ENCODE measurements around the gene RHBDF1.
"Not testable (repeated sequence)": the region's sequence is repeated elsewhere in the genome, so short reads cannot be mapped to it uniquely, and the experiment has no call there.

Gene RHBDF1

DNA sequence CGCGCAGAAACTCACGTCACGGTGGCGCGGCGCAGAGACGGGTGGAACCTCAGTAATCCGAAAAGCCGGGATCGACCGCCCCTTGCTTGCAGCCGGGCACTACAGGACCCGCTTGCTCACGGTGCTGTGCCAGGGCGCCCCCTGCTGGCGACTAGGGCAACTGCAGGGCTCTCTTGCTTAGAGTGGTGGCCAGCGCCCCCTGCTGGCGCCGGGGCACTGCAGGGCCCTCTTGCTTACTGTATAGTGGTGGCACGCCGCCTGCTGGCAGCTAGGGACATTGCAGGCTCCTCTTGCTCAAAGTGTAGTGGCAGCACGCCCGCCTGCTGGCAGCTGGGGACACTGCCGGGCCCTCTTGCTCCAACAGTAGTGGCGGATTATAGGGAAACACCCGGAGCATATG, 61.7 kb downstream of the RHBDF1 start:
- H3K4me1 ChIP-seq (ENCODE audit: control insufficient read depth, insufficient read depth, low read length); H3K4me3 ChIP-seq (ENCODE audit: low read length); H3K27me3 ChIP-seq (ENCODE audit: control insufficient read depth, insufficient read depth, low read length); DNase-seq (ENCODE audit: low read depth, low spot score); H3K27ac ChIP-seq (ENCODE audit: low read length); H3K9me3 ChIP-seq (ENCODE audit: control insufficient read depth, insufficient read depth, low read length); H3K36me3 ChIP-seq (ENCODE audit: control insufficient read depth, insufficient read depth, low read length): not testable (repeated sequence)
- no CpG with 5 or more reads among the region's 27 CpGs for WGBS (ENCODE audit: insufficient coverage, insufficient read length)

DNA sequence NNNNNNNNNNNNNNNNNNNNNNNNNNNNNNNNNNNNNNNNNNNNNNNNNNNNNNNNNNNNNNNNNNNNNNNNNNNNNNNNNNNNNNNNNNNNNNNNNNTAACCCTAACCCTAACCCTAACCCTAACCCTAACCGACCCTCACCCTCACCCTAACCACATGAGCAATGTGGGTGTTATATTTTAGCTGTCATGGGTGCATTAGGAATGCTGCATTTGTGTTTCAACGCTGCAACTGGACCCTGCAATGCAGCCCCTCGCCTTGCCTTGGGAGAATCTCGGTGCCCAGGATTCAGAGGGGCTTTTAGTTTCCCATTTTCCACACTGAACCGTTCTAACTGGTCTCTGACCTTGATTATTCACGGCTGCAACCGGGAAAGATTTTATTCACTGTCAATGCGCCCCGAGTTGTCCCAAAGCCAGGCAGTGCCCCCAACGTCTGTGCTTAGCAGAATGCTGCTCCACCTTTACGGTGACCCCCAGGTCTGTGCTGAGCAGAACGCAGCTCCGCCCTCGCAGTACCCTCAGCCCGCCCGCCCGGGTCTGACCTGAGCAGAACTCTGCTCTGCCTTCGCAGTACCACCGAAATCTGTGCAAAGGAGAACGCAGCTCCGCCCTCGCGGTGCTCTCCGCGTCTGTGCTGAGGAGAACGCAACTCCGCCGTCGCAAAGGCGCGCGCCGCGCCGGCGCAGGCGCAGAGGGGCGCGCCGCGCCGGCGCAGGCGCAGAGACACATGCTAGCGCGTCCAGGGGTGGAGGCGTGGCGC, 62.3 kb downstream of the RHBDF1 start:
- Histone ChIP-seq H3K9me3 (ENCODE audit: control insufficient read depth, insufficient read depth, low read length) (no peaks in the 10 kb centered on the region), H3K4me3 (ENCODE audit: low read length) (no peak overlapping the region), H3K27ac (ENCODE audit: low read length) (no peak overlapping the region), H3K4me1 (ENCODE audit: control insufficient read depth, insufficient read depth, low read length) (no peaks in the 10 kb centered on the region), H3K36me3 (ENCODE audit: control insufficient read depth, insufficient read depth, low read length) (no peaks in the 10 kb centered on the region), H3K27me3 (ENCODE audit: control insufficient read depth, insufficient read depth, low read length) (no peaks in the 10 kb centered on the region)
- DNase-seq (ENCODE audit: low read depth, low spot score) = no peak
- WGBS (ENCODE audit: insufficient coverage, insufficient read length) = no CpG with 5 or more reads among the region's 48 CpGs

All from iPS DF 6.9 (cell line).